Hematopoietic multipotent progenitor cell treated with erythropoietin and hydrocortisone succinate and interleukin-3 and kit ligand, for 4 days (in vitro differentiated cells): ENCODE results near the gene LILRA5.
"Not testable (repeated sequence)": the region's sequence is repeated elsewhere in the genome, so short reads cannot be mapped to it uniquely, and the experiment has no call there.

ENCODE experiments used
- DNase-seq: peaks from one replicate; pipeline ENCODE4 v3.0.0-alpha.2; 2015

The LILRA5 gene

DNA sequence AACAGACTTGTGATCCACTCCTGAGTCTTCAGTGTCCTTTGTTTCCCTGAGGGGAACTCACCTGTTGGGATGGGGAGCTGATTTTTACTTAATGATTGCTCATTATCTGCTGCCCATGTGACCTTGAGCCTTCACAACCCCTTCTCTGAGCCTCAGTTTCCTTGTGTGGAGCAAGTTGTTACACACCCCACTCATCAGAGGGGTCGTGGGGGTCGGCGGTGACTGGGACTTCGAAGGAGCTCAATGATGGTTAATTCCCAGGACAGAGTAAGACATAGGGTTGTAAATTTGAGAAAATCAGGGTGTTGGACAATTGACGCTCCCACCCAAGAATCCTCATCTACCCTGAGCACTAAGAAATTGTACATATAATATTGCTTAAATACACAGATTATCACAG, 13.5 kb downstream of the LILRA5 start:
- no peak for DNase-seq

DNA sequence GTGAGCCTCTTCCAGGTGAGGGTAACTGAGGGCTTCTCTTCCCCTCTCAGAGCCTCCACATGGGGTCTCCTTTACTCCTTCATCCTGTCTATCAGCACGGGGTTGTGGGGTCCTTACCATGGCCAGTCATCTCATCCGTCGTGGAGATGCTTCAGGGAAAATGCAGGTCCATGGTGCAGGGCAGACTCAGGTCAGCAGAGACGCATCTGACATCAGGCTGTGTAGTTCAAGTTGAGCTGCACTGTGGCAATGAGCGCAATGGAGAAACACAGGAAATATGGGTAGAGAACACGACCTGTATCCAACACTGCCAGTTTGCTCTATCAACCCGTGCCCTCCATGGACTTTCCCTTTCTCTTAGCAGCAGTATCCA, 13.9 kb downstream of the LILRA5 start:
- no peak for DNase-seq

DNA sequence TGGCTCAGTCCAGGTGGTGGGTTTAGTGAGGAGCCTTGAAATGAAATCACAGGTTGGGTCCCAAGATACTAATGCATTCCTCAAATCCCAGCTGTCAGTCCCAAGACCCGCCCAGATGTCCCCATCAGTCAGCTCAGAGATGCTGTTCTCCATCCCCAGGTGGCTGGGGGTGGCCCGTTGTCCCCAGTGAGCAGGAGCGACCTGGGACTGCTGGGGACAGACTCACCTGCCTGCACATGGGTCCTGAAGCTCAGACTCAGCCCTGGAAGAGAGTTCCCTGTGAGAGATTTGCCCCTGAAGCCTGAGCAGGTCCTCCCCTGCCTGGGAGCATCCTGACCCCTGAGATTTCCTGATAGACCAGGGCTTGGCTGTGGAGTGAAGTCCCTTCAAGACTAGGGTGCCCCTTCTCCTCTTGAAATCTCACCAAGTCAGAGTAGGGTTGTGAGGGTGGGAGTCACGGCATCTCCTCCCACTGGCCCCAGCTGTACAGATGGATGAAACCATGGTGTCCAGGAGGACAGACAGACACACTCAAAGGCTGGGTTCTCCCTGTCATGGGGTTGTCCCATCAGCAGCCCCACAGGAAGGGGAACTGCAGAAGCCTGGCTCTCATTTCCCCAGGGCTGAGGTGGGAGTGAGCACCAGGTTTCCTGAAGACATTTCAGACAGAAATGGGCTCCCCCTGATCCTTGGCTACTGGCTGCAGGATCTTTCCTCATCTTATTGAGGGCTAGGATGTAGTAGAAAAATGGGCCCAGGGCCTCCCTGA, 14.4 kb downstream of the LILRA5 start:
- DNase-seq = no peak

DNA sequence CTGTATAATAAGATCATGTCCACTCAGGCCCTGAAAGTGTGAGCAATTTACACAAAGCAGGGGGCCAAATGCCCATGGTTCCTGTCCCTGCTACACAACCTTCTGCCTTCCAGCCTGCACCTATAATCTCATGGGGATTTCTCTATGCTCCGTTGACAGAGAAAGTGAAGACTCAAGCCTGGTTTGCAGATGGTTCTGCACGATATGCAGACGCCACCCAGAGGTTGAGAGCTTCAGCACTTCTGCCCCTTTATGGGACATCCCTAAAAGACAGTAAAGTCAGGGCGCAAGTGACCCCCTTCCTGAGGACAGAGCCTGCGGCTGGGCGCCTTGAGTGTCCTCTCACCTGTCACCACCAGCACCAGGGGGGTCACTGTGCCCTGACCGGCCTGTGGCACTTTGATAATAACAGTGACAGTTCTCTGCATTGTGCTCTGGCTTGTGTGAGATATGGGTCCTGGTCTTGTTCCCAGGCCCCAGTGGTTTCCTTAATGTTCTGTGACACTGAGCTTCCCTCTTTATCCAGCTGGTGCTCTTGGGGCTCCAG, 15.1 kb downstream of the LILRA5 start:
- DNase-seq = peak; percentile 63

DNA sequence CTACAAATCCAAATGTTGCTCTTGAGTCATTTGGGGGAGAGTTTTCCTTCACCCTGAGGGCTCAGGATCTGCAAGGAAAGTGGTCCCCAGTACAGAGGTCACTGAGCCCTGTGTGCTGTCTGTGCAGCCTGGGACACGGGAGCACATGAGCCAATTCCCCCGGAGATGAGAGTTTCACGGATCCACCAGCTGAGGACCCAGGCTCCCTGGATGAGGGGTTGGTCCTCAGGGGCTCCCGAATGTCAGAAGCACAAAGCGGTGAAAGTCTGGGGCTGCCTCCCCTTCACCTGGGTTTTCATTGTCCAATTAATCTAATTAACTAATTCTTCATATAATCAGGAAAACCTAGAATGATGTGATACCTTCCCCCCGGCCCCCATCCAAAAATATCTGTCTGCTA, 18.4 kb downstream of the LILRA5 start:
- DNase-seq = no peak

GRCh38 chr19:54289160-54289559, 23.8 kb downstream of the LILRA5 start:
- not testable (repeated sequence) for DNase-seq

DNA sequence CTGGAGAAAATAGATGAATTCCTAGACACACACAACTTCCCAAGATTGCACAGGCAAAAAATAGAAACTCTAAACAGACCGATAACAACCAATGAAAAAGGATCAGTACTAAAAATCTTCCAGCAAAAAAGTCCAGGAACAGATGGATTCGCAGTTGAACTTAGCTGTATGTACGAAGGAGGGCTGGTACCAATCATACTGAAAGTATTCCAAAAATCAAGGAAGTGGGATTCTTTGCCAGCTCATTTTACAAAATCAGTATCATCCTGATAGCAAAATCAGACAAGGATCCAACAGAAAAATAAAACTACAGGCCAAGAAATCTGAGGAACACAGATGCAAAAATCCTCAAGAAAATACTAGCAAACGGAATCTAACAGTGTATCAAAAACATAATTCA, 25.5 kb downstream of the LILRA5 start:
- no peak for DNase-seq

GRCh38 chr19:54286283-54286682, 26.7 kb downstream of the LILRA5 start:
- not testable (repeated sequence) for DNase-seq

DNA sequence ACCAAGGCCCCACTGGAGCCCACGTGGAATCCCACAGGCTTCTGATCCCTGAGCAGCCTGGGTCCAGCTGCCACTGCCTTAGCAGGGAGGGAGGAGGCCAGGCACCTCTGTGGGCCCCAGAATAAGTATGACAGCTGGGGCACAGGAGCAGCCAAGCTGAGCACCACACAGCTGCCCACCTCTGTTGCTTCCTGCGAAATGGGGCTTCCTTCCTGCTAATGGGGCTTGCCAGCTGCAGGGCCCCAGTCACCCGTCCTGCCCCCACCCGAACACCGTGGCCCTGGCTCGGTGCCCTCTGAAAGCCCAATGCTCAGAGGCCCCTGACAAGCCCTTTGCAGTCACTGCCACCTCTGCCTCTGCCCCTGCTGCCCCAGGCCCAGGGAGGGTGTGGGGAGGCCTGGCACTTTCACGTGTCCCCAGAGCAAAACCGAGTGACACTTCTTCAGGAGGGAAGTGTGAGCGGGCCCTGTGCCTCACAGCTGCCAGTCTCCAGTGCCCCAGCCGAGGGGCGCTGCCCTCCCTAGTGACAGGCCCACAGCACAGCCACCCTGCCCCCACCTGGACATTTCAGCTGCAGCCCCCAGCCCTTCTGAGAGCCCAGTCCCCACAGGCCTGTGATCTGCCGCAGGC, 27.4 kb downstream of the LILRA5 start:
- peak; percentile 31 for DNase-seq

DNA sequence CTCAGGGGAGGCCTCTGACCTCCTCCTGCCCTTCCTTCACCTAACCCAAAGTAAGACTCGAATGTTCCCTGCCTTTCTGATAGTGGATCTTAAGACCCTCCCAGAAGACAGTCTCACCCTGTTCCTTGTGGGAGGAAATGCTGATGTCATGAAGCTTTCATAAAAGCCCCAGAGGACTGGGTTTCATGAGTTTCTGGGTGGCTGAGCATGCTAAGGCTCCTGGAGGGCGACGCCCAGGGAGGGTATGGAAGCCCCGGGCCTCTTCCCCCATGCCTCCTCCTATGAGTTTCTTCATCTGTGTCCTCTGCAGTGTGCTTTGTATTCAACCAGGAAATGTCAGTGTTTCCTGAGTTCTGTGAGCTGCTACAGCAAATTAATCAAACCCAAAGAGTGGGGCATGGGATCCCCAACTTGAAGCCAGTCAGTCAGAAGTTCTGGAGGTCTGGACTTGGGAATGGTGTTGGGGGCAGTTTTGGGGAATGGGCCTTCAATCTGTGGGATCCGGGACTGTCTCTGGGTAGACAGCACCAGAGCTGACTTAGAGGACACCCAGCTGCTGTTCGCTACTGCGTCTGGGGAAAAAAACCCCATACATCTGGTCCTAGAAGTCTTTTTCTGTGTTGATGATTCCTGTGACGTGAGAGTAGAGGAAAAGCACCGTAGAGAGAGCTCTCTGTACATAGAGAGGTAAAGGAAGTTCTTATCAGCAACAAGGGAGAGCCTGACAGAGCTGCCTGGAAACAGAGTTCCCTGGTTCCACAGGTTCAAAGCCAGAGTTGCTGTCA, 30.1 kb downstream of the LILRA5 start:
- DNase-seq = peak; percentile 40

DNA sequence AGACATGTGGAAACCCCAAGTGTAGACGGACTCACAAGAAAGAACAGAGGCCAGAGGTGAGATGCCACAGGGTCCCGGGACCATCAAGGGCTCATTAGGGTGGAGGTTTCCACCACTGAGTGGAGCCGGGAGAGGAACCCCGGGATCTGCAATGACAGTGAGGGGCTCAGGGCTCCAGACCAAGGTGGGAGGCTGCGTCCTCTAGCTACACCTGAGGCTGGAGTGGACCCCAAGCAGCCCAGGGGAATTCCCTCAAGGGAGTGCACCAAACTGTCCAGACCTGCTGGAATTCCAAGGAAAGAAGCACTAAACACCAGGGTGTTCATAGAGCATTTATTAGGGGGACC, 31.3 kb downstream of the LILRA5 start:
- not testable (repeated sequence) for DNase-seq

GRCh38 chr19:54281007-54281728, 31.8 kb downstream of the LILRA5 start, which contains the start of gene LILRB2:
Gene LILRB2 (minus strand): TSS chr19:54281110. CDS start chr19:54280496, 614 bp downstream.
- peak; percentile 71 for DNase-seq

DNA sequence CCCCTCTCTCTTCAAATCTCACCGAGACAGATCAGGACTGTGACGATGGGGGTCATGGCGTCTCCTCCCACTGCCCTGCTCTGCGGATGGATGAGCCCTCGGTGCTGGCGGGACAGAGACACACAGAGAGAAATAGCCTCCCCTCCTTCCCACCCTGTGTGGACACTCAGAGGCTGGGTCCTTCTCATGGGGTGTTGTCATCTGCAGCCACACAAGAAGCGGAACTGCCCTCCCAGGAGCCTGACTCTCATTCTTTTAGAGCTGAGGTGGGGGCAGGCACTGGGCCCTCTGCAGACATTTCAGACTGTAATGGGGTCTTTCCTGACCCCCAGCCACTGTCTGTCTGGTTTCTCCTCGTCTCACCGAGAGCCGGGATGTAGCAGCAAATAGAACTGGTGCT, 32.5 kb downstream of the LILRA5 start:
- peak; percentile 51 for DNase-seq

DNA sequence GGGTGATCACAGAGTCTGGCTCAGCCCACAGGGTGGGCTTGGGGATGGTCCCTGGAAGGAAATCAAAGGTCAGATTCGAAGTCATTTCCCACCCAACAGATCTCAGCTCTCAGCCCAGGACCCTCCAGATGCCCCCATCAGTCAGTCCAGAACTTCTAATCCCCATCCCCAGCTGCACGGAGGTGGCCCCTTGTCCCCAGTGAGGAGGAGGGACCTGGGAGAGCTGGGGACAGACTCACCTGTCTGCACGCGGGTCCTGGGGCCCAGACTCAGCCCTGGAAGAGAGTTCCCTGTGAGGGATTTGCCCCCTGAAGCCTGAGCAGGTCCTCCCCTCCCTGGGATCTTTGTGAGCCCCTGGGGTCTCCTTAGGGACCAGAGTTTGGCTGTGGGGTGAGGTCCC, 32.9 kb downstream of the LILRA5 start:
- not testable (repeated sequence) for DNase-seq

- no peak for DNase-seq
Measured at GRCh38 chr19:54279406-54279962, 33.5 kb downstream of the LILRA5 start.

GRCh38 chr19:54278571-54279195, 34.3 kb downstream of the LILRA5 start:
- not testable (repeated sequence) for DNase-seq

GRCh38 chr19:54278056-54278455, 34.9 kb downstream of the LILRA5 start:
- not testable (repeated sequence) for DNase-seq

DNA sequence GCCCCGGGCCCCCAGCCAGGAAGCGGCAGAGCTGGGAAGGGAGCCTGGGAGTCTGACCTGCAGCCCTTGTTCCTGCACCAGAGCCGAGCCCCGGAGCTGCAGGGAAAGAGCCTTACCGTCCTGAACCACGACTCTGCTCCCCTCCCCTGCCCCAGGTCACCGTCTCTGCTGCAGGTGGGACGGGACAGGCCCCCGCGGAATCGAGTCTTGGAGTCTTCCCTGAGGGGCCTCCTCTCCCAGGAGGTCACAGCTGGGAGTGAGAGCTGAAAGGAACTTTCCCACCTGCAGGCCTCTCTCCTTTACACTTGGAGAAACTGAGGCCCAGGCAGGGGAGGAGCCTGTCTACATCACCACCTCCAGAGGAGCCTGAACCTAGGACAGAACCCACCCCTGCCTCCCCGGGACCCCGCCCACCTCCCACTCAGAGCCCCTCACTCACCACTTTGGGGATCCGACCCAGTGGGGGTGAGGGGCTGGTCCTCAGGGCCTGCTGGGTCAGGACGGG, 35.8 kb downstream of the LILRA5 start:
- DNase-seq = not testable (repeated sequence)

- DNase-seq = no peak
Measured at GRCh38 chr19:54275951-54276350, 37.0 kb downstream of the LILRA5 start.

GRCh38 chr19:54274516-54274915, 38.5 kb downstream of the LILRA5 start:
- not testable (repeated sequence) for DNase-seq

GRCh38 chr19:54273821-54274220, 39.1 kb downstream of the LILRA5 start:
- no peak for DNase-seq

DNA sequence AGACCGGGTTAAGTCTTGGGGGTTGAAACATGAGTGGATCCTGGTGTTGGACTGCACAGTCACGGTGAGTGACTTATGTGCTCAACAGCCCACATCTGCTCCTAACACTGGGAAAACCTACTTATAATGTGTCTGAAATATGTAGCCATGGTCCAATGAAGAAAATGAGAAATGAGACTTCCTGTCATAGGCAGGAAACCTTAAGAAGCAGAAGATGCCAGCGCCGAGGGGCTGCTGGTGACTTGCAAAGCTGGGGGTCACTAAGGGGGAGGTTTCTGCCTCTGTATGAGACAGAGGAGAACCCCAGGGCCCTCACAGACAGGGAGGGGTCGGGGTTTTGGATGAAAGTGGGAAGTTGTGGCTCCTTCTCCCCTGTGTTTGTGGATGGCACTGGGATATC, 40.8 kb downstream of the LILRA5 start:
- DNase-seq = not testable (repeated sequence)
